ENCODE data around the gene BAHCC1. TPM values are rescaled to one million over a fixed set of nuclear protein-coding genes. Genes with fewer than 3 reads are reported as not detected.

The BAHCC1 gene
- total and polyA plus RNA-seq, 10 of the 15 experiments (the other 5 are each of a cell fraction or from before 2014, with no cell fraction given) = 0.03 to 0.14 (median 0.11) TPM; not detected in 6

- Histone ChIP-seq H3K27me3 (replicated peaks in 1 of 2; ENCODE audit: control insufficient read depth in 2 of 2, insufficient read depth in 2 of 2, low read length in 1 of 2) (peaks cover 0 to 4% of the 10 kb centered on the region in 2 experiments; a peak in 2 of 4 replicates), H3K79me2 (ENCODE audit: control insufficient read depth, insufficient read depth, low read length) (no peaks in the 10 kb centered on the region), H3K27ac (ENCODE audit: control insufficient read depth, insufficient read depth) (no peak overlapping the region), H3K9me3 (replicated peaks; ENCODE audit: control insufficient read depth, insufficient read depth, low read length) (no peaks in the 10 kb centered on the region), H3K9ac (ENCODE audit: control insufficient read depth, insufficient read depth, low read length) (no peak overlapping the region), H2AFZ (ENCODE audit: control insufficient read depth, low read depth, low read length) (no peak overlapping the region), H3K36me3 (ENCODE audit: control insufficient read depth in 2 of 2, insufficient read depth in 2 of 2, low read length in 1 of 2) (no peaks in the 10 kb centered on the region), H3K4me3 (no peak overlapping the region), H3K4me1 (ENCODE audit: control insufficient read depth, insufficient read depth, low read length) (no peaks in the 10 kb centered on the region), H3K4me2 (ENCODE audit: control insufficient read depth, insufficient read depth) (no peak overlapping the region), H4K20me1 (ENCODE audit: control insufficient read depth, insufficient read depth) (no peaks in the 10 kb centered on the region)
- CTCF ChIA-PET = no interaction called here
- WGBS (ENCODE audit: insufficient coverage, insufficient replicate concordance, low lambda C conversion rate, missing lambda C conversion rate) = 25% methylated on average over 24 of the region's 24 CpGs
- in situ Hi-C loops (cut with MboI) (no loop called here), intact Hi-C loops (cut with micrococcal nuclease; ENCODE audit: unreplicated experiment) (no loop called here)
- POLR2A ChIA-PET = no interaction called here
- RAD21 ChIA-PET (ENCODE audit: unreplicated experiment) = no interaction called here
- TF ChIP-seq YY1 (IDR thresholded peaks at IDR 0.05; ENCODE audit: low read depth, low read length) = no peak
- TF ChIP-seq MEF2A (IDR thresholded peaks at IDR 0.05; ENCODE audit: insufficient read depth, low read depth, low read length) = no peak
- TF ChIP-seq SUPT20H (IDR thresholded peaks at IDR 0.05; ENCODE audit: borderline replicate concordance, control insufficient read depth, low read depth, low read length) = no peak
- no peak for TF ChIP-seq NFXL1 (IDR thresholded peaks at IDR 0.05; ENCODE audit: borderline replicate concordance)
- no peak for TF ChIP-seq HDAC6 (IDR thresholded peaks at IDR 0.05; ENCODE audit: unreplicated experiment)
- TF ChIP-seq EZH2 (IDR thresholded peaks at IDR 0.05; ENCODE audit: borderline replicate concordance, control insufficient read depth, low read depth, low read length) = no peak
- no peak for TF ChIP-seq IKZF1 (conservative IDR thresholded peaks at IDR 0.05)
- DNase-seq (ENCODE audit: low read depth, low spot score) = no peak
- ATAC-seq = no peak
- FAIRE-seq = no peak
- no TSS peak for BruUV-seq (replicated peaks)
- SMC1A ChIA-PET (ENCODE audit: uncharacterized antibody, unreplicated experiment) = no interaction called here
Observed at GRCh38 chr17:81433656-81434055, 38.4 kb downstream of the BAHCC1 start.

GRCh38 chr17:81434072-81434471, 38.8 kb downstream of the BAHCC1 start:
- ATAC-seq (no peak), DNase-seq (ENCODE audit: low read depth, low spot score) (no peak), FAIRE-seq (no peak)
- Histone ChIP-seq H3K4me1 (ENCODE audit: control insufficient read depth, insufficient read depth, low read length) (no peaks in the 10 kb centered on the region), H3K4me3 (no peak overlapping the region), H3K27me3 (replicated peaks in 1 of 2; ENCODE audit: control insufficient read depth in 2 of 2, insufficient read depth in 2 of 2, low read length in 1 of 2) (no peaks in the 10 kb centered on the region; a peak in 2 of 4 replicates), H2AFZ (ENCODE audit: control insufficient read depth, low read depth, low read length) (no peak overlapping the region), H3K9me3 (replicated peaks; ENCODE audit: control insufficient read depth, insufficient read depth, low read length) (no peaks in the 10 kb centered on the region), H3K27ac (ENCODE audit: control insufficient read depth, insufficient read depth) (no peak overlapping the region), H3K4me2 (ENCODE audit: control insufficient read depth, insufficient read depth) (no peak overlapping the region), H3K79me2 (ENCODE audit: control insufficient read depth, insufficient read depth, low read length) (no peaks in the 10 kb centered on the region), H3K36me3 (ENCODE audit: control insufficient read depth in 2 of 2, insufficient read depth in 2 of 2, low read length in 1 of 2) (no peaks in the 10 kb centered on the region), H4K20me1 (ENCODE audit: control insufficient read depth, insufficient read depth) (no peaks in the 10 kb centered on the region), H3K9ac (ENCODE audit: control insufficient read depth, insufficient read depth, low read length) (no peak overlapping the region)
- RAD21 ChIA-PET (ENCODE audit: unreplicated experiment) = no interaction called here
- SMC1A ChIA-PET (ENCODE audit: uncharacterized antibody, unreplicated experiment) = no interaction called here
- WGBS (ENCODE audit: insufficient coverage, insufficient replicate concordance, low lambda C conversion rate, missing lambda C conversion rate) = 16% methylated on average over 15 of the region's 15 CpGs
- CTCF ChIA-PET = interaction anchor here (0.6 kb wide), 1 partner anchor 290 kb away, joined by 3 read pairs; no protein-coding TSS in a partner anchor
- POLR2A ChIA-PET = no interaction called here
- in situ Hi-C loops (cut with MboI) (no loop called here), intact Hi-C loops (cut with micrococcal nuclease; ENCODE audit: unreplicated experiment) (no loop called here)
- BruUV-seq (replicated peaks) = no TSS peak
- no peak for TF ChIP-seq IRF5 (IDR thresholded peaks at IDR 0.05; ENCODE audit: borderline replicate concordance)
- no peak for TF ChIP-seq SIN3A (IDR thresholded peaks at IDR 0.05; ENCODE audit: low read depth, low read length)
- no peak for TF ChIP-seq ZBTB11 (CRISPR knock-in tag; IDR thresholded peaks at IDR 0.05)
- TF ChIP-seq CREM (IDR thresholded peaks at IDR 0.05; ENCODE audit: low read depth) = no peak
- TF ChIP-seq NR2F1 (conservative IDR thresholded peaks at IDR 0.05) = no peak
- TF ChIP-seq E2F4 (IDR thresholded peaks at IDR 0.05; ENCODE audit: low read depth, low read length) = no peak
